IMR-90 (cell line): Measurements from ENCODE around the gene RYR3. TPM values are rescaled to one million over a fixed set of nuclear protein-coding genes. Genes with fewer than 3 reads are reported as not detected.

ENCODE experiments used
- ATAC-seq: fragments of 200-7000 bp; cut with Tn5 transposase; 2 replicates; pipeline ENCODE4 v1.9.1; 2020; ENCODE audit warnings: low read depth, mild to moderate bottlenecking, moderate library complexity
- BruUV-seq: library from RNA; stranded (reverse); fragments of 400-500 nt; replicated peaks from 2 replicates; lab custom pipeline; 2021; lab: Mats Ljungman, UMichigan
- CTCF ChIA-PET: fragments of 300-600 bp; formaldehyde crosslinking; extraction: SDS; loops from one replicate; lab custom pipeline; 2021; ENCODE audit warnings: antibody characterized with exemption; lab: Yijun Ruan, JAX
- POLR2A ChIA-PET: fragments of 300-600 bp; sonication (Branson Sonifier 250); formaldehyde crosslinking; loops from one replicate; lab custom pipeline; 2022; ENCODE audit warnings: antibody characterized with exemption; ENCODE audit not compliant: unreplicated experiment; lab: Charles Lee
- DNase-seq: peaks from one replicate; pipeline ENCODE4 v3.0.0; 2013
- H2AFZ ChIP-seq: replicated peaks from 2 replicates; pipeline ENCODE3; 2013; ENCODE audit warnings: low read length, mild to moderate bottlenecking; ENCODE audit not compliant: poor library complexity
- H2AK5ac ChIP-seq: 2 replicates; pipeline ENCODE4 v1.6.1; 2013; ENCODE audit warnings: low read depth, low read length, inconsistent platforms
- H2AK9ac ChIP-seq: replicated peaks from 2 replicates; pipeline ENCODE3; 2013; ENCODE audit warnings: mild to moderate bottlenecking, low read depth, low read length, moderate library complexity; ENCODE audit not compliant: poor library complexity
- H2BK120ac ChIP-seq: 2 replicates; pipeline ENCODE4 v1.6.1; 2013; ENCODE audit warnings: low read depth, low read length, inconsistent platforms
- H2BK15ac ChIP-seq: 3 replicates; pipeline ENCODE4 v1.6.1; 2013; ENCODE audit warnings: low read depth, low read length, inconsistent platforms
- H2BK20ac ChIP-seq: 2 replicates; pipeline ENCODE4 v1.6.1; 2013; ENCODE audit warnings: low read depth, mild to moderate bottlenecking, inconsistent platforms, low read length, moderate library complexity
- H2BK5ac ChIP-seq: 2 replicates; pipeline ENCODE4 v1.6.1; 2013; ENCODE audit warnings: mild to moderate bottlenecking, low read depth, low read length, inconsistent platforms; ENCODE audit not compliant: poor library complexity, severe bottlenecking
- H3K14ac ChIP-seq: replicated peaks from 2 replicates; pipeline ENCODE4 v1.6.1; 2013; ENCODE audit warnings: low read depth, low read length, inconsistent platforms
- H3K18ac ChIP-seq: 2 replicates; pipeline ENCODE4 v1.6.1; 2013; ENCODE audit warnings: low read depth, low read length, control low read depth
- H3K23ac ChIP-seq: 2 replicates; pipeline ENCODE4 v1.6.1; 2013; ENCODE audit warnings: low read depth, low read length, inconsistent platforms
- H3K27ac ChIP-seq: 2 replicates; pipeline ENCODE4 v1.5.1; 2013; ENCODE audit warnings: mild to moderate bottlenecking, control low read depth, low read length; ENCODE audit not compliant: insufficient read depth
- H3K27me3 ChIP-seq: 2 replicates; pipeline ENCODE4 v1.6.1; 2013; ENCODE audit warnings: low read length; ENCODE audit not compliant: control insufficient read depth, insufficient read depth
- H3K36me3 ChIP-seq: 2 replicates; pipeline ENCODE4 v1.6.1; 2013; ENCODE audit warnings: low read length, mixed read lengths; ENCODE audit not compliant: control insufficient read depth, insufficient read depth
- H3K4ac ChIP-seq: 2 replicates; pipeline ENCODE4 v1.6.1; 2013; ENCODE audit warnings: low read depth, low read length, inconsistent platforms
- H3K4me1 ChIP-seq: 2 replicates; pipeline ENCODE4 v1.6.1; 2013; ENCODE audit warnings: low read length, mixed read lengths; ENCODE audit not compliant: control insufficient read depth, insufficient read depth
- H3K4me2 ChIP-seq: 2 replicates; pipeline ENCODE4 v1.6.1; 2013; ENCODE audit warnings: low read depth, mild to moderate bottlenecking, control low read depth, low read length, moderate library complexity
- H3K4me3 ChIP-seq: 2 replicates; pipeline ENCODE4 v1.5.1; 2013; ENCODE audit warnings: low read depth, mild to moderate bottlenecking, control low read depth, low read length, moderate library complexity; ENCODE audit not compliant: insufficient read depth
- H3K56ac ChIP-seq: 2 replicates; pipeline ENCODE4 v1.6.1; 2013; ENCODE audit warnings: low read length, inconsistent platforms; ENCODE audit not compliant: insufficient read depth; ENCODE audit errors: extremely low read depth
- H3K79me1 ChIP-seq, 2 experiments: 2 replicates each; pipeline ENCODE4 v1.6.1; 2013; ENCODE audit warnings: low read length in 2 of 2, inconsistent platforms in 1 of 2, low read depth in 1 of 2
- H3K9ac ChIP-seq: 2 replicates; pipeline ENCODE4 v1.6.1; 2013; ENCODE audit warnings: low read depth, low read length, control low read depth
- H3K9me1 ChIP-seq: 2 replicates; pipeline ENCODE4 v1.6.1; 2013; ENCODE audit warnings: low read length, inconsistent platforms; ENCODE audit not compliant: insufficient read depth
- H3K9me3 ChIP-seq: 2 replicates; pipeline ENCODE4 v1.6.1; 2013; ENCODE audit warnings: low read length; ENCODE audit not compliant: control insufficient read depth, insufficient read depth
- H4K20me1 ChIP-seq: 2 replicates; pipeline ENCODE4 v1.6.1; 2013; ENCODE audit warnings: low read length, inconsistent platforms; ENCODE audit not compliant: insufficient read depth
- H4K5ac ChIP-seq: 2 replicates; pipeline ENCODE4 v1.6.1; 2013; ENCODE audit warnings: mild to moderate bottlenecking, low read depth, low read length, control low read depth
- H4K8ac ChIP-seq, 2 experiments: 2 replicates each; pipeline ENCODE4 v1.6.1; 2013; ENCODE audit warnings: low read depth in 2 of 2, low read length in 2 of 2, control low read depth in 1 of 2, inconsistent platforms in 1 of 2
- H4K91ac ChIP-seq: 2 replicates; pipeline ENCODE4 v1.6.1; 2013; ENCODE audit warnings: low read depth, low read length, inconsistent platforms; ENCODE audit not compliant: insufficient read depth
- BHLHE40 ChIP-seq: fragments of 150-350 bp; IDR thresholded peaks from 2 replicates; pipeline ENCODE4 v1.6.1; 2016; ENCODE audit warnings: mild to moderate bottlenecking, low read depth, low read length
- CEBPB ChIP-seq: IDR thresholded peaks from 2 replicates; pipeline ENCODE4 v1.6.1; 2012; ENCODE audit warnings: low read depth, low read length, improper control_type of control experiment
- CHD1 ChIP-seq: IDR thresholded peaks from 2 replicates; pipeline ENCODE4 v1.6.1; 2012; ENCODE audit warnings: low read depth, low read length, improper control_type of control experiment
- FOS ChIP-seq: fragments of 150-350 bp; IDR thresholded peaks from 2 replicates; pipeline ENCODE4 v1.6.1; 2016; ENCODE audit warnings: low read depth, low read length
- MAFK ChIP-seq: IDR thresholded peaks from 2 replicates; pipeline ENCODE4 v1.6.1; 2012; ENCODE audit warnings: low read depth, low read length, improper control_type of control experiment
- MAZ ChIP-seq: IDR thresholded peaks from 2 replicates; pipeline ENCODE4 v1.6.1; 2012; ENCODE audit warnings: low read depth, mild to moderate bottlenecking, low read length, improper control_type of control experiment, moderate library complexity, borderline replicate concordance
- MXI1 ChIP-seq: IDR thresholded peaks from 2 replicates; pipeline ENCODE4 v1.6.1; 2012; ENCODE audit warnings: low read depth, mild to moderate bottlenecking, low read length, moderate library complexity, borderline replicate concordance
- NFE2L2 ChIP-seq: fragments of 150-350 bp; IDR thresholded peaks from 2 replicates; pipeline ENCODE4 v1.6.1; 2016; ENCODE audit warnings: low read depth, mild to moderate bottlenecking, low read length
- POLR2A ChIP-seq: IDR thresholded peaks from 2 replicates; pipeline ENCODE4 v1.6.1; 2012; ENCODE audit warnings: mild to moderate bottlenecking, low read depth, low read length
- RAD21 ChIP-seq: IDR thresholded peaks from 2 replicates; pipeline ENCODE4 v1.6.1; 2012; ENCODE audit warnings: low read length, improper control_type of control experiment
- RCOR1 ChIP-seq: IDR thresholded peaks from 2 replicates; pipeline ENCODE4 v1.6.1; 2012; ENCODE audit warnings: mild to moderate bottlenecking, low read length, improper control_type of control experiment; ENCODE audit not compliant: insufficient replicate concordance
- RFX5 ChIP-seq: IDR thresholded peaks from 2 replicates; pipeline ENCODE4 v1.8.0; 2012; ENCODE audit warnings: low read depth, mild to moderate bottlenecking, low read length, moderate library complexity
- SMC3 ChIP-seq: fragments of 150-350 bp; IDR thresholded peaks from 2 replicates; pipeline ENCODE4 v1.6.1; 2016; ENCODE audit warnings: low read depth, mild to moderate bottlenecking, antibody characterized with exemption, low read length, moderate library complexity
- WGBS, 2 experiments: methylation state at CpG; one replicate each; pipeline versions ENCODE4 v1.1.5 to v1.1.7; 2013; ENCODE audit warnings: missing lambda C conversion rate in 2 of 2; ENCODE audit not compliant: insufficient read length in 1 of 2; ENCODE audit errors: extremely low coverage in 2 of 2; 5-methylcytosine and 5-hydroxymethylcytosine counted together
- dilution Hi-C: fragments of 300-500 bp; cut with HindIII; formaldehyde crosslinking; loops from one replicate; pipeline ENCODE4 v1.14.3; 2018; ENCODE audit warnings: low sequenced_read_pairs; ENCODE audit not compliant: unreplicated experiment
- in situ Hi-C: fragments of 300-500 bp; cut with MboI; formaldehyde crosslinking; loops from 3 replicates; pipeline ENCODE4 v1.14.3; 2019; ENCODE audit warnings: low sequenced_read_pairs, inconsistent platforms, mixed read lengths
- intact Hi-C: fragments of 100-400 bp; cut with micrococcal nuclease; formaldehyde crosslinking; loops from 2 replicates; pipeline ENCODE4 v1.10.0; 2022
- polyA plus RNA-seq, 3 experiments: library from polyadenylated mRNA; depleted of rRNA; stranded (reverse); fragments of >200 nt; gene quantifications; 2 replicates each; pipeline ENCODE4 v1.2.3, GENCODE V29; 2012; ENCODE audit warnings: low replicate concordance in 1 of 3
- total RNA-seq: library from RNA; depleted of rRNA; stranded (reverse); fragments of >200 nt; gene quantifications from 2 replicates; pipeline ENCODE4 v1.2.3, GENCODE V29; 2012
- TF ChIP-seq, protein P1 (sequence below): conservative IDR thresholded peaks from 2 replicates; pipeline ENCODE4 v1.5.1; 2012; ENCODE audit warnings: mild to moderate bottlenecking, low read depth, low read length, improper control_type of control experiment
- TF ChIP-seq, protein P2 (sequence below): fragments of 150-350 bp; IDR thresholded peaks from 2 replicates; pipeline ENCODE4 v1.6.1; 2017; ENCODE audit warnings: mild to moderate bottlenecking, antibody characterized with exemption, low read length, low read depth
- TF ChIP-seq, protein P3 (sequence below): fragments of 150-350 bp; IDR thresholded peaks from 2 replicates; pipeline ENCODE4 v1.6.1; 2016; ENCODE audit warnings: low read depth, mild to moderate bottlenecking, low read length, moderate library complexity, borderline replicate concordance

The RYR3 gene
- total and polyA plus RNA-seq, 2 of the 4 experiments (the other 2 are of a cell fraction), result 0.18 TPM; not detected in 1

DNA sequence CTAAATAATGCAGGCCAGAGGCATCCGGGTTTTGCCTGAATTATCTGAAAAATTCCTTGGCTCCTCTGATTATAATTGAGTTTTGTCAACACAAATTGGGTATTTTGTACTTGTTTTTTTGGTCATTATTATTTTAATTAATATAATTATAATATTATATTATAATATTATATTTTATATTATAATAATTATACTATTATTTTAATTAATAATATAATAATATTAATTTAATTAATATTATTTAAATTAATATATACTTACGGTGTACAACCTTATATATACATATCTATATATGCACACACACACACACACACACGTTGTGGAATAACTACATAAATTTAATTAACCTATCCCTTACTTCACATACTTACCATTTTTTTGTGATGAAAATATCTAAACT is 73.5 kb downstream of the RYR3 start:
- H3K4me2 ChIP-seq, result no peak overlapping the region
- no peaks in the 10 kb centered on the region for H3K4me1 ChIP-seq
- no peak overlapping the region for H2AFZ ChIP-seq
- no peak overlapping the region for H3K14ac ChIP-seq
- H4K20me1 ChIP-seq, result no peaks in the 10 kb centered on the region
- dilution Hi-C loops (no loop called here), intact Hi-C loops (no loop called here), in situ Hi-C loops (no loop called here)
- no peak overlapping the region for H3K27ac ChIP-seq
- H2BK120ac ChIP-seq, result no peak overlapping the region
- POLR2A ChIA-PET, result no interaction called here
- H2AK5ac ChIP-seq, result no peak overlapping the region
- no peaks in the 10 kb centered on the region for H3K79me1 ChIP-seq
- H3K56ac ChIP-seq, result no peak overlapping the region
- no peak overlapping the region for H2AK9ac ChIP-seq
- H3K23ac ChIP-seq, result no peak overlapping the region
- H2BK5ac ChIP-seq, result no peak overlapping the region
- H4K8ac ChIP-seq, result no peak overlapping the region
- H2BK15ac ChIP-seq, result no peak overlapping the region
- WGBS, 2 experiments, result no CpG with 5 or more reads among the region's 3 CpGs
- DNase-seq (no peak), ATAC-seq (no peak)
- no TSS peak for BruUV-seq
- no peak overlapping the region for H3K18ac ChIP-seq
- no peak overlapping the region for H3K4ac ChIP-seq
- H4K91ac ChIP-seq, result no peak overlapping the region
- no peak overlapping the region for H4K5ac ChIP-seq
- CTCF ChIA-PET, result no interaction called here
- no peaks in the 10 kb centered on the region for H3K9me1 ChIP-seq
- no peaks in the 10 kb centered on the region for H3K9me3 ChIP-seq
- TF ChIP-seq BHLHE40, result no peak
- TF ChIP-seq, protein P1, sequence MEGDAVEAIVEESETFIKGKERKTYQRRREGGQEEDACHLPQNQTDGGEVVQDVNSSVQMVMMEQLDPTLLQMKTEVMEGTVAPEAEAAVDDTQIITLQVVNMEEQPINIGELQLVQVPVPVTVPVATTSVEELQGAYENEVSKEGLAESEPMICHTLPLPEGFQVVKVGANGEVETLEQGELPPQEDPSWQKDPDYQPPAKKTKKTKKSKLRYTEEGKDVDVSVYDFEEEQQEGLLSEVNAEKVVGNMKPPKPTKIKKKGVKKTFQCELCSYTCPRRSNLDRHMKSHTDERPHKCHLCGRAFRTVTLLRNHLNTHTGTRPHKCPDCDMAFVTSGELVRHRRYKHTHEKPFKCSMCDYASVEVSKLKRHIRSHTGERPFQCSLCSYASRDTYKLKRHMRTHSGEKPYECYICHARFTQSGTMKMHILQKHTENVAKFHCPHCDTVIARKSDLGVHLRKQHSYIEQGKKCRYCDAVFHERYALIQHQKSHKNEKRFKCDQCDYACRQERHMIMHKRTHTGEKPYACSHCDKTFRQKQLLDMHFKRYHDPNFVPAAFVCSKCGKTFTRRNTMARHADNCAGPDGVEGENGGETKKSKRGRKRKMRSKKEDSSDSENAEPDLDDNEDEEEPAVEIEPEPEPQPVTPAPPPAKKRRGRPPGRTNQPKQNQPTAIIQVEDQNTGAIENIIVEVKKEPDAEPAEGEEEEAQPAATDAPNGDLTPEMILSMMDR, result no peak
- TF ChIP-seq MXI1, result no peak
- no peak for TF ChIP-seq RFX5
- TF ChIP-seq RAD21, result no peak
- TF ChIP-seq CEBPB, result no peak
- no peak for TF ChIP-seq FOS
- no peak for TF ChIP-seq NFE2L2
- TF ChIP-seq, protein P2, sequence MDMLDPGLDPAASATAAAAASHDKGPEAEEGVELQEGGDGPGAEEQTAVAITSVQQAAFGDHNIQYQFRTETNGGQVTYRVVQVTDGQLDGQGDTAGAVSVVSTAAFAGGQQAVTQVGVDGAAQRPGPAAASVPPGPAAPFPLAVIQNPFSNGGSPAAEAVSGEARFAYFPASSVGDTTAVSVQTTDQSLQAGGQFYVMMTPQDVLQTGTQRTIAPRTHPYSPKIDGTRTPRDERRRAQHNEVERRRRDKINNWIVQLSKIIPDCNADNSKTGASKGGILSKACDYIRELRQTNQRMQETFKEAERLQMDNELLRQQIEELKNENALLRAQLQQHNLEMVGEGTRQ, result no peak
- TF ChIP-seq CHD1, result no peak
- TF ChIP-seq MAZ, result no peak
- no peak for TF ChIP-seq POLR2A
- TF ChIP-seq SMC3, result no peak
- no peak for TF ChIP-seq RCOR1
- TF ChIP-seq MAFK, result no peak
- TF ChIP-seq, protein P3, sequence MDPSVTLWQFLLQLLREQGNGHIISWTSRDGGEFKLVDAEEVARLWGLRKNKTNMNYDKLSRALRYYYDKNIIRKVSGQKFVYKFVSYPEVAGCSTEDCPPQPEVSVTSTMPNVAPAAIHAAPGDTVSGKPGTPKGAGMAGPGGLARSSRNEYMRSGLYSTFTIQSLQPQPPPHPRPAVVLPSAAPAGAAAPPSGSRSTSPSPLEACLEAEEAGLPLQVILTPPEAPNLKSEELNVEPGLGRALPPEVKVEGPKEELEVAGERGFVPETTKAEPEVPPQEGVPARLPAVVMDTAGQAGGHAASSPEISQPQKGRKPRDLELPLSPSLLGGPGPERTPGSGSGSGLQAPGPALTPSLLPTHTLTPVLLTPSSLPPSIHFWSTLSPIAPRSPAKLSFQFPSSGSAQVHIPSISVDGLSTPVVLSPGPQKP, result no peak
- no peak overlapping the region for H3K9ac ChIP-seq
- H3K27me3 ChIP-seq, result no peaks in the 10 kb centered on the region
- no peak overlapping the region for H2BK20ac ChIP-seq
- no peaks in the 10 kb centered on the region for H3K36me3 ChIP-seq
- H3K4me3 ChIP-seq, result no peak overlapping the region
